Measurements from ENCODE around the gene NPW. TPM values are rescaled to one million over a fixed set of nuclear protein-coding genes. Genes with fewer than 3 reads are reported as not detected.

The NPW gene
- total and polyA plus RNA-seq, 2 of the 8 experiments (the other 6 are each of a cell fraction or from before 2014, with no cell fraction given), result 4.0 to 10.3 TPM

DNA sequence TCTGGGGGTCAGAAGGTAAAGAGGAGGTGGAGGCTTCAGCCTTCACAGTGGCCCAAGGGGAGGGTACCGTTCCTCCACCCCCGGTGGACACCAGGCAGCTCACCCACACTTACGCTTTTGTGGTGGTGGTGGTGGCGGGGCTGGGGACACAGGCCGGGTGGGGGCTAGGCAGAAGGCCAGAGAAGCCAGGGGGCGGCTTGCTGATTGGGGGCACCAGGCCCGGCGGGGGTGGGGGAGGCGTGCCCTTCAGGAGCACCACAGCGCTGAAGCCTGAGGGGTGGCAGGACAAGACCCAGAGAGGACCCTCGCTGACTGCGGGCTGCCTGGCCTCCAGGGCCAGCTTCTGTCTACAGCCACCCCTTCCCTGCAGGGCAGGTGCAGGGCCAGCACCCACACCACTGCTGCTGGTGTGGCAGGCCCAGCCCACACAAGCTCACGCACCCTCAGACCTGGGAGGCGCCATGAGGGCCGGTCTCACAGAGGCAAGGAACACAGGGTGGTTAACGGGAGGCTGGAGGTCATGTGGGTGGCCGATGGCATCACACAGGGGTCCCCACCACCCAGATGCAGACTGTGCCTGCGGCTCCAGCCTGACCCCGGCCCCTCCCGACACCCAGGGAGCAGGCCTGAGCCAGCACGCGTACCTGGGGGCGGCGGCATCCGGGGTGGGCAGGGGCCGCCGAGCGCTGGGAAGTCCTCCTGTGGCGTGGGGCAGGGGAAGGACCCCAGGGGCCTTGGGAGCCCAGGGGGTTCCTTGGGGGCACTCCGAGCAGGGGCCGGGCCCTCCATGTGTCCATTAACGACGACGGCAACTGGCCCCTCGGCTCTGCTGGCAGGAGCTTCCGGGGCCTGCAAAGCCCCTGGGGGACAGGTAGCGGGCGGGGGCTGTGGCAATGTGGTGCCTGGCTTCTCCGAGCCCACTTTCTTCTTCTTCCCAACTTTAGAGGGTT lies 20.5 kb upstream of the NPW start:
- Histone ChIP-seq H3K4me1 (replicated peaks in 1 of 4; ENCODE audit: control insufficient read depth in 3 of 4, insufficient read depth in 4 of 4, low read length in 3 of 4) (peaks cover 0 to 4% (median 1%) of the 10 kb centered on the region in 4 experiments; a peak in 5 of 7 replicates), H2AFZ (ENCODE audit: low read length) (no peak overlapping the region), H4K91ac (replicated peaks; ENCODE audit: insufficient read length, low read length) (no peak overlapping the region), H4K8ac (ENCODE audit: extremely low read depth, insufficient read depth, low read length) (no peak overlapping the region), H3K23me2 (ENCODE audit: low read depth, low read length) (no peaks in the 10 kb centered on the region), H2BK5ac (ENCODE audit: low read depth, low read length) (no peak overlapping the region; the same call in 1 of the 2 replicates), H2BK12ac (ENCODE audit: low read depth, low read length) (no peak overlapping the region), H3K18ac (ENCODE audit: extremely low read depth, low read length) (no peak overlapping the region), H2BK20ac (ENCODE audit: low read length) (no peak overlapping the region), H2AK5ac (ENCODE audit: low read depth, low read length) (no peak overlapping the region), H4K20me1 (replicated peaks in 1 of 2; ENCODE audit: control insufficient read depth in 1 of 2, insufficient read depth in 2 of 2, low read length in 2 of 2) (peaks cover 12 to 32% of the 10 kb centered on the region in 2 experiments), H3K14ac (ENCODE audit: insufficient read length) (no peak overlapping the region), H3K79me2 (ENCODE audit: control insufficient read depth in 1 of 2, insufficient read depth in 2 of 2, low read length in 2 of 2) (peaks cover 0 to 8% of the 10 kb centered on the region in 2 experiments; a peak in 1 of 4 replicates), H3K9me3 (ENCODE audit: insufficient read depth in 2 of 2, low read depth in 1 of 2, low read length in 1 of 2) (no peaks in the 10 kb centered on the region), H3K4me2 (ENCODE audit: insufficient read depth in 1 of 2, low read depth in 2 of 2, low read length in 2 of 2) (no peak overlapping the region), H3K9ac (replicated peaks in 1 of 4; ENCODE audit: extremely low read depth in 1 of 4, low read depth in 3 of 4, low read length in 3 of 4) (no peak overlapping the region), H3K27me3 (replicated peaks in 1 of 4; ENCODE audit: control insufficient read depth in 3 of 4, extremely low read depth in 1 of 4, insufficient read depth in 3 of 4, low read length in 3 of 4) (no peaks in the 10 kb centered on the region), H3K4ac (replicated peaks; ENCODE audit: insufficient read length, low read depth, low read length) (no peak overlapping the region), H3K4me3 (ENCODE audit: extremely low read depth in 1 of 4, insufficient read depth in 2 of 4, low read depth in 3 of 4, low read length in 4 of 4) (no peak overlapping the region), H4K5ac (ENCODE audit: insufficient read length, low read depth, low read length) (no peak overlapping the region), H2BK120ac (replicated peaks; ENCODE audit: low read depth, low read length) (no peak overlapping the region), H2BK15ac (ENCODE audit: low read length) (no peak overlapping the region), H3K56ac (replicated peaks; ENCODE audit: insufficient read length, low read depth, low read length) (no peak overlapping the region), H3K79me1 (ENCODE audit: low read depth, low read length) (no peaks in the 10 kb centered on the region), H3K36me3 (ENCODE audit: control insufficient read depth in 2 of 4, insufficient read depth in 4 of 4, low read length in 3 of 4) (peaks cover 24 to 52% (median 42%) of the 10 kb centered on the region in 4 experiments), H3K27ac (ENCODE audit: low read depth, low read length) (no peak overlapping the region), H3K23ac (ENCODE audit: insufficient read length) (no peak overlapping the region)
- no peak for FAIRE-seq
- ChIA-PET CTCF (ENCODE audit: partially characterized antibody) (interaction anchor here (1.1 to 2.8 kb wide), 3 partner anchors 14 to 141 kb away, joined by 3 to 8 read pairs (median 6); no protein-coding TSS in a partner anchor), POLR2A (ENCODE audit: partially characterized antibody) (interaction anchor here (2.1 to 28.2 kb wide), 4 partner anchors 20 to 156 kb away, joined by 5 to 736 read pairs (median 8); partner anchors contain the start of genes NDUFB10, RNF151, RPS2 and TBL3)
- 94% methylated on average over 22 of the region's 39 CpGs; no CpG with 5 or more reads in 1 of the 2 experiments for WGBS, 2 experiments (ENCODE audit: extremely low coverage in 1 of 2, insufficient coverage in 1 of 2, insufficient read length in 1 of 2, insufficient replicate concordance in 2 of 2, low coverage in 1 of 2, low lambda C conversion rate in 2 of 2, missing lambda C conversion rate in 1 of 2)
- no peak for DNase-seq (ENCODE audit: low read depth in 1 of 2, low spot score in 2 of 2)
- no peak for TF ChIP-seq RBBP5 (IDR thresholded peaks at IDR 0.05; ENCODE audit: borderline replicate concordance, low read depth, low read length)
- TF ChIP-seq CBX5 (IDR thresholded peaks at IDR 0.05; ENCODE audit: low read depth, low read length), result no peak
- no peak for TF ChIP-seq YY1 (IDR thresholded peaks at IDR 0.05; ENCODE audit: low read depth, low read length)
- TF ChIP-seq, protein P1, sequence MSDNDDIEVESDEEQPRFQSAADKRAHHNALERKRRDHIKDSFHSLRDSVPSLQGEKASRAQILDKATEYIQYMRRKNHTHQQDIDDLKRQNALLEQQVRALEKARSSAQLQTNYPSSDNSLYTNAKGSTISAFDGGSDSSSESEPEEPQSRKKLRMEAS (IDR thresholded peaks at IDR 0.05), result no peak
- TF ChIP-seq, protein P2, sequence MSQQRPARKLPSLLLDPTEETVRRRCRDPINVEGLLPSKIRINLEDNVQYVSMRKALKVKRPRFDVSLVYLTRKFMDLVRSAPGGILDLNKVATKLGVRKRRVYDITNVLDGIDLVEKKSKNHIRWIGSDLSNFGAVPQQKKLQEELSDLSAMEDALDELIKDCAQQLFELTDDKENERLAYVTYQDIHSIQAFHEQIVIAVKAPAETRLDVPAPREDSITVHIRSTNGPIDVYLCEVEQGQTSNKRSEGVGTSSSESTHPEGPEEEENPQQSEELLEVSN (IDR thresholded peaks at IDR 0.05), result no peak
- no peak for TF ChIP-seq FOSL1 (IDR thresholded peaks at IDR 0.05; ENCODE audit: insufficient read depth, low read depth, low read length)
